Measurements from ENCODE around the gene MAGEC1. TPM values are rescaled to one million over a fixed set of nuclear protein-coding genes. Genes with fewer than 3 reads are reported as not detected.

The MAGEC1 gene
- total RNA-seq, 2 experiments from 2014 or later: not detected

DNA sequence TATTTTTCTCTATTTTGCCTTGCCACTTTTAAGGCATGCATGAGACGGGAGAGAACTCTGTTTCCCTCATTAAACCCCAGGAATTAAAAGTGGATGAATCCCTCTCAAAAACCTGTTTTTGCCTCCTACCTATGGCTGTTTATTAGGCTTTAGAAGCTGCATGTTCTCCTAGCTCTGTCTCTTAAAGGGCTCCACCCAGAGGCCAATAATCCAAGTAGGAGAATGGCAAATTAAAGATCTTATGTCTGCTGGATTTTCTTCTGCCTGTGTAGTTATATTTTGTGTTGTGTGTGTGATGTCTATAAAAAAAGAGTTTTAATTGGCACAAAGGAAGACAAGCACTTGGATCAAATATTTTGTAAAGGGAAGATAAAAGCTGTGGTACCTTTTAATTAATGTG is 32.4 kb downstream of the MAGEC1 start:
- no TSS peak for BruUV-seq (replicated peaks)
- CTCF ChIA-PET (ENCODE audit: unreplicated experiment): no interaction called here
- TF ChIP-seq CTCF (conservative IDR thresholded peaks at IDR 0.05; ENCODE audit: low read length) (0 out of 2 replicates have a peak, but pooled peaks have one; percentile 25), EZH2phosphoT487 (IDR thresholded peaks at IDR 0.05; ENCODE audit: borderline replicate concordance, low read depth, low read length) (no peak)

DNA sequence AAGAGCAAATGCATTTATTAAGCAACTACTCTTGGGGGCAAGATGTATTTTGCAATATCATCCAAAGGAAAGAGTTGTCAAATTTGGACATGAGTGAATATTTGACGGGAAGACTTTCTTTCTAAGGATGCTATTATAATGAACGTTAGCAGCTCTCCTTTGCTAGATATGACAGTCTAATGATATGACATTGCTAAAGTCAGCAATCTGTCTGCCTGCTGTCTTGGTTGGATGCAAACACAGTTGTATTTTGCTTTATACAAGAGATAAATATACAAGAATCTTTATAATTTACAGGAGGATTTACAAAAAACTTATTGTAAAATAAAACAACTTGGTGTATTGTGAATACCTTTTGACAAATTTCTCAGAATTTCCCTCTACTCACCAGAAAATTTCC is 37.5 kb downstream of the MAGEC1 start:
- H3K79me2 ChIP-seq (ENCODE audit: insufficient read depth, low read depth, low read length): no peaks in the 10 kb centered on the region
- no peak overlapping the region for H3K27ac ChIP-seq (ENCODE audit: low read depth, low read length, poor library complexity, severe bottlenecking)
- intact Hi-C loops (cut with micrococcal nuclease; ENCODE audit: unreplicated experiment): no loop called here
- H3K4me3 ChIP-seq (ENCODE audit: low read depth, low read length, poor library complexity, severe bottlenecking): no peak overlapping the region
- no peak for DNase-seq (ENCODE audit: low spot score)
- CTCF ChIA-PET (ENCODE audit: unreplicated experiment): no interaction called here
- H3K9me2 ChIP-seq (ENCODE audit: insufficient read depth, low read length): no peaks in the 10 kb centered on the region
- BruUV-seq (replicated peaks): no TSS peak
- H3K9me3 ChIP-seq (ENCODE audit: low read length): no peaks in the 10 kb centered on the region
- POLR2A ChIA-PET: no interaction called here
- no peaks in the 10 kb centered on the region for H3K4me1 ChIP-seq (ENCODE audit: insufficient read depth, low read length, poor library complexity, severe bottlenecking)
- H4K20me1 ChIP-seq (ENCODE audit: insufficient read depth, low read length): no peaks in the 10 kb centered on the region
- no peak overlapping the region for H2AFZ ChIP-seq (ENCODE audit: low read length)
- TF ChIP-seq EZH2phosphoT487 (IDR thresholded peaks at IDR 0.05; ENCODE audit: borderline replicate concordance, low read depth, low read length) (no peak), CTCF (conservative IDR thresholded peaks at IDR 0.05; ENCODE audit: low read length) (no peak)
- no peak overlapping the region for H3K4me2 ChIP-seq (ENCODE audit: low read length)
- no peaks in the 10 kb centered on the region for H3K36me3 ChIP-seq (ENCODE audit: insufficient read depth, low read length)

More for the DNA sequence above, 32.4 kb downstream of the MAGEC1 start:
- Histone ChIP-seq H3K4me3 (ENCODE audit: low read depth, low read length, poor library complexity, severe bottlenecking) (no peak overlapping the region), H3K4me1 (ENCODE audit: insufficient read depth, low read length, poor library complexity, severe bottlenecking) (no peaks in the 10 kb centered on the region), H3K9me2 (ENCODE audit: insufficient read depth, low read length) (no peaks in the 10 kb centered on the region), H3K79me2 (ENCODE audit: insufficient read depth, low read depth, low read length) (no peaks in the 10 kb centered on the region), H2AFZ (ENCODE audit: low read length) (no peak overlapping the region), H3K27ac (ENCODE audit: low read depth, low read length, poor library complexity, severe bottlenecking) (no peak overlapping the region), H3K9me3 (ENCODE audit: low read length) (no peaks in the 10 kb centered on the region), H4K20me1 (ENCODE audit: insufficient read depth, low read length) (no peaks in the 10 kb centered on the region), H3K36me3 (ENCODE audit: insufficient read depth, low read length) (no peaks in the 10 kb centered on the region), H3K4me2 (ENCODE audit: low read length) (no peak overlapping the region)
- intact Hi-C loops (cut with micrococcal nuclease; ENCODE audit: unreplicated experiment): no loop called here
- no peak for DNase-seq (ENCODE audit: low spot score)
- POLR2A ChIA-PET: no interaction called here

DNA sequence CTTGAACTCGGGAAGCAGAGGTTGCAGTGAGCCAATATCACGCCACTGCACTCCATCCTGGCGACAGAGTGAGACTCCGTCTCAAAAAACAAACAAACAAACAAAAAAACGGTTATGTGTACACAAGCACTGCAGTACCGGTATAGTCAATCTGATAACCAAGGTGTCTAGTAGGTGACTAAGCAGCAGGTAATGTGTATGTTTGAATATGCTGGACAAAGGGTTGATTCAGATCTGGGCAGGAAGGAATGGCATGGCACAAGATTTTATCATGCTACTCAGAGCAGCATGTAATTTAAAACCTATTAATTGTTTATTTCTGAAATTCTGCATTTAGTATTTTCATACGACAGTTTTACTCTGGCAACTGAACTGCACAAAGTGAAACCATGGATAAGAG is 41.7 kb downstream of the MAGEC1 start:
- no peak overlapping the region for H3K4me2 ChIP-seq (ENCODE audit: low read length)
- H3K36me3 ChIP-seq (ENCODE audit: insufficient read depth, low read length): no peaks in the 10 kb centered on the region
- H4K20me1 ChIP-seq (ENCODE audit: insufficient read depth, low read length): no peaks in the 10 kb centered on the region
- no peak overlapping the region for H3K4me3 ChIP-seq (ENCODE audit: low read depth, low read length, poor library complexity, severe bottlenecking)
- no peaks in the 10 kb centered on the region for H3K79me2 ChIP-seq (ENCODE audit: insufficient read depth, low read depth, low read length)
- no peaks in the 10 kb centered on the region for H3K9me3 ChIP-seq (ENCODE audit: low read length)
- H3K4me1 ChIP-seq (ENCODE audit: insufficient read depth, low read length, poor library complexity, severe bottlenecking): no peaks in the 10 kb centered on the region
- no peak for TF ChIP-seq EZH2phosphoT487 (IDR thresholded peaks at IDR 0.05; ENCODE audit: borderline replicate concordance, low read depth, low read length)
- TF ChIP-seq CTCF (conservative IDR thresholded peaks at IDR 0.05; ENCODE audit: low read length): no peak
- H3K9me2 ChIP-seq (ENCODE audit: insufficient read depth, low read length): no peaks in the 10 kb centered on the region
- BruUV-seq (replicated peaks): no TSS peak
- intact Hi-C loops (cut with micrococcal nuclease; ENCODE audit: unreplicated experiment): no loop called here
- ChIA-PET CTCF (ENCODE audit: unreplicated experiment) (no interaction called here), POLR2A (no interaction called here)
- no peak overlapping the region for H3K27ac ChIP-seq (ENCODE audit: low read depth, low read length, poor library complexity, severe bottlenecking)
- no peak for DNase-seq (ENCODE audit: low spot score)
- H2AFZ ChIP-seq (ENCODE audit: low read length): no peak overlapping the region
